NCI-H2196 (cell line): ENCODE data around the gene FXYD2.
A peak's percentile ranks its signal among the peaks of the same experiment; 100 is the strongest.

Experiments
- DNase-seq: peaks from one replicate; lab custom pipeline; 2025; ENCODE audit not compliant: unreplicated experiment; lab: John Stamatoyannopoulos, UW

Gene FXYD2

DNA sequence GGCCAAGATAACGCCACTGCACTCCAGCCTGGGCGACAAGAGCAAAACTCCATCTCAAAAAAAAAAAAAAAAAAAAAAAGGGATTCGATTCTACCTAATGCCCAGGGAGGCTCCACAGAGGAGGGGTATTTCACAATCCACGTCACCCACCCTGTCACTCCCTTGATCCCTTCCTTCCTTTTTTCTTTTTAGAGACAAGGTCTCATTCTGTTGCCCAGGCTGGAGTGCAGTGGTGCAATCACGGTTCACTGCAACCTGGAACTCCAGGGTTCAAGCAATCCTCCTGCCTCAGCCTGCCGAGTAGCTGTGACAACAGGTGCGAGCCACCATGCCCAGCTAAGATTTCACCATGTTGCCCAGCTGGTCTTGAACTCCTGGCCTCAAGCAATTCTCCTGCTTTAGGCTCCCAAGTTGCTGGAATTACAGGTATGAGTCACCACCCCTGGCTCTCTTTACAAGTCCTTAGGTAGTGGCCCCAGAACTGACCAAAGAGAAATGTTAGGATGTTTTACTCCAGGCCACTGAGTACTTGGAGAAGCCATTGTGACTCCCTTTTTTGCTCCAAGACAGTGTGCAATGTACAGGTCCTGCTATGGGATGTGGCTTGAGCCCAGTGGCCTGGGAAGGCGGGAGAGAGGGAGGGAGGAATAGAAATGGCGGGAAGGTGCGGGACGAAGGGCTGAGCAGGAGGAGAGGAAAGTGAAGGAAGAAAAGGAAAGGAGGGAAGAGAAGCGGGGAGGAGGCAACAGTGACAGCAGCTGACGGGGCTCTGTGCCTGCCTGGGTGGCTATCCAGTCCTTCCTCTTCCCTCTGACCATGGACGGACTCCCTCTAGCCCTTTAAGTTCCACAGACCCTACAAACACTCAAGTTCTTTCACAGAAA lies 11.8 kb upstream of the FXYD2 start:
- no peak for DNase-seq

DNA sequence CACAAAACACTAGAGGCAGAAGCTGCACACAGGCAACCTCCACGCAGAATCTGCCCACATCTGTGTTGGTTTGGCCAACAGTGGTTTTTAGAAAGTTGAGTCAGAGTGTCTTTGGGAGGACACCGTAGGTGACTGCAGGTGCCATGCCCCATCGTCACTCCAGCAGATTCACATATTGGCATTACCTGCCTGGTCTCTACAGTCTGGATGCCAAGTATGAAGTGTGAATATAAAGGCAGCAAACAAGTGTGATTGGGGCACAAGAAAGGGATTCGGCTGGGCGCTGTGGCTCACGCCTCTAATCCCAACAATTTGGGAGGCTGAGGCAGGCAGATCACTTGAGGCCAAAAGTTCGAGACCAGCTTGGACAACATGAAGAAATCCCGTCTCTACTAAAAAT lies 11.0 kb upstream of the FXYD2 start:
- no peak for DNase-seq

DNA sequence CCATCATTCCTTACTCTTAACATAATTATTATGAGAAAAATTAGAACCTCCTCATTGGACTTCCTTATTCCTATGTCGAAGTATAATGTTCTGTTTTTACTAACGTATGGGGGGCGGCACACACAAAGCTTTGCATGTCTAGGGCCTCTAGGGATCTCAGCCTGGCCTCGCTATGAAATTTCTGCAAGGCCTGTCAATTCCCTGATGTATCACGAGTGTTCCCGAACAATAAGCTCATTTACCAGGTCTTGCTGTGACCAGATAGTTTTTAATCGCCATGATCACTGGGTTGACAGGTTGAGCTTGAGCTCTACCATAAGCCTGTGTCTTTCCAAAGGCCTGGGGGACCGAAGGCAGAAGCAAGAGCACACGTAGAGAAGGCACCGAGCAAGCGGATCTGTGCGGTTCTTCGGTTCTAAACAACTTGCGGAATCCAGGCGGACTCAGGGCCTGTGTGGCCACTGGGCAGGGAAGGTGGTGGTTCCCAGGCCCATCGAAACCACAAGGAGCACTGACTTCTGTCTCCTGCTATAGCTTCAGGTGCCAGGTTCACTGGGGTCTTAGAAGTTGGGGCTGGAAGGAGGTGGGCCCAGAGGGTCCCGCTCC lies 10.4 kb upstream of the FXYD2 start:
- DNase-seq: no peak

DNA sequence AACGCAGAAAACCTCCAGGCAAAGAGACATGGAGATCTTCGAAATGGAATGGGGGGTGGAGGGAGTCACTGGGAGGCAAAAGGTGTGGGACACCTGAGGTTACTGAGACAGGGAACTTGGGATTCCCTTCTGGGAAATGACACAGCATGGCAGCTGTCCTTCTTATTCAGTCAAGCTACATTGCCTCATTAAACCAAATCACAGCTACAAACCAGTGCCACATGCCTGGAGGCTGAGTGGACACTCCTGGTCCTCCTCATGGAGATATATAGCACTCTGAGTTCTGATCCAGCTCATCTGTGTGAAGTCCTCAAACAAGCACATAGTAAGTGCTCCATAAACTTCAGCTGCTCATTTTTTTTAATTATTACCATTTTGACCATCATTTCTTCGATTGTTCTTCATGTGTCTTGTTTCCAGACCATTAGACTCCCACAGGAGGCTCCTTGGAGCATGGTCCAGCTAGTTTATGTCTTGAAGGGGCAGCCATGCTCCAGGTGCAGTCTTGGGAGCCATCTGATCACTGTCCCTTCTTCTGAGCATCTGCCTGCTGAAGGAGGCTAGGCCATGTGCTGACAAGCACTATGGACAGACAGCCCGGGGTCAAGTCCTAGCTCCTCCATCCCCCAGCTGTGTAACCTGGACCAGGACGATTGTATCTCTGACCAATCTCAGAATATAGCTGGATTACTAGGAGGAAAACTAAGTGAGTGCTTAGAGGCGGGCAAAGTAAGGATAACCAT lies 9.7 kb upstream of the FXYD2 start:
- DNase-seq: no peak

DNA sequence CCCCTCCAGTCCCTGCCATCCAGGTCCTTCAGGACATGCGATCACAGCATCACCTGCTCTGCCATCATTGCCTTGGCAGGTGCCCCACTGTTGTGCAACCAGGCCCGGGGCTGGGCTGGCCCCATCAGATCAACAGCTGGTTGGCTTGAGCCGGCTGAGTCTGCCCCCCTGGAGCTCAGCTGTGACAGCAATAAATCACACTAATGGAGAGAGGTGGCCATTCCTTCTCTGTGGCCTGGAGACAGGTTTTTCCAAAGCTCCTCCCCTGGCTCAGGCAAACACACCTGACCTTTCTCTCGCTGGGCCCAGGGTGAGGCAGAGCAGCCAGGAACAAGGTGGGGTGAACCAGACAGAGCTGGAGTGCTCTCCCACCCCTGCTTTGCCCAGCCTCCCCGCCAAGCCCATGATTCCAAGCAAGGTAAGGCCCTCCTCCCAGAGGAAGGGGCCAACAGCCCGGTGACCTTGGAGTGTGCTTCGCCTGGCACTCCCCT lies 8.9 kb upstream of the FXYD2 start:
- DNase-seq: peak; percentile 97

DNA sequence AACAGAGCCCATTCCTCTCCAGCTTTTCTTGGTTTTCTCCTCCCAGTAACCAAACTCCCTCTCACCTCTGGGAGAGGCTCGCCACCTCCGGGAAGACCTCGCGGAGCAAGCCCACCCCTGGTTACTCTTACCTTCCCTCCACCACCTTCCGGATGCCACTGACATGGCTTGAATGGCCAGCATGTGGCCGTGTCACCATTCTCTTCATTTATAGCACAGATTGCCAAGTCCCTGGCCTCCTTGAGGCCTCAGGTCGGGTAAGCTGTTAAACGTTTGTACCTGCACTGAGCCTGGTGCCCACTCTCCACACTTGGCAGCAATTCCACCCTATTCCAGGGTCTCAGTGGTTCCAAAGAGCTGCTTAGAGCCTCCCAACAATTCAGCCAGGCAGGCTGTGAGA lies 8.0 kb upstream of the FXYD2 start:
- no peak for DNase-seq

DNA sequence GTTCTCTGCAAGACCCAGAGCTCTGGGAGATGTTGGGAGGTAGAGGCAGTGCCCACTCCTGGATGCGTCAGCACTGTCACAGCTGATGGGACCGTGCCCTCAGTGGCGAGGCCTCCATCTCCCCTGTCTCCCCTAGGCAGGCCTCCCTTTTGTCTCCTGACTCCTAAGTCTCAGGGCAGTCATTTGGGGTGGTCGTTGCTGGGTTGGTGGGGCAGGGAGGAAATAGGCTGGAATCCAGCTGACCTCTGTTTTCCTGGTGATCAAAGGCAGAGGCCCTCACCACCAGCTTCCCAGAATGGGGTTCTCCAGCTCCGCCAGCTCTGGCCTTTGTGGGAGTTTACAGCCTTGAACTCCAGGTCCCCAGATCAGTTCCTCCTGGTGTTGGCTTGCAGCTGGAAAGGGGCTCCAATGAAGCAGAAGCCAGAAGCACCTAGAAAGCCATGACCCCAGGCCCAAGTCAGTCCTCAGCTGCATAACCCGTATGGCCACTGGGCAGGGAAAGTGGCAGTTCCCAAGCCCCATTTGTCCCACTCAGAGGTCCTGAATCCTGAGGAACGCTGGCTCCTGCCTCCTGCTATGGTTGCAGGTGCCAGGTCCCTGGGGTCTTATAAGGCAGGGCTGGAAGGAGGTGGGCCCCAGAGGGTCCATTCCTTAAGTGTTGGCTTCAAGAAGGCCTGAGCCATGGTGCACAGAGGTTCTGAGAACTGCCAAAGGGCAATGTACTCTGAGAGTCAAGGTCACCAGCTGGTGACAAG lies 7.3 kb upstream of the FXYD2 start:
- no peak for DNase-seq

DNA sequence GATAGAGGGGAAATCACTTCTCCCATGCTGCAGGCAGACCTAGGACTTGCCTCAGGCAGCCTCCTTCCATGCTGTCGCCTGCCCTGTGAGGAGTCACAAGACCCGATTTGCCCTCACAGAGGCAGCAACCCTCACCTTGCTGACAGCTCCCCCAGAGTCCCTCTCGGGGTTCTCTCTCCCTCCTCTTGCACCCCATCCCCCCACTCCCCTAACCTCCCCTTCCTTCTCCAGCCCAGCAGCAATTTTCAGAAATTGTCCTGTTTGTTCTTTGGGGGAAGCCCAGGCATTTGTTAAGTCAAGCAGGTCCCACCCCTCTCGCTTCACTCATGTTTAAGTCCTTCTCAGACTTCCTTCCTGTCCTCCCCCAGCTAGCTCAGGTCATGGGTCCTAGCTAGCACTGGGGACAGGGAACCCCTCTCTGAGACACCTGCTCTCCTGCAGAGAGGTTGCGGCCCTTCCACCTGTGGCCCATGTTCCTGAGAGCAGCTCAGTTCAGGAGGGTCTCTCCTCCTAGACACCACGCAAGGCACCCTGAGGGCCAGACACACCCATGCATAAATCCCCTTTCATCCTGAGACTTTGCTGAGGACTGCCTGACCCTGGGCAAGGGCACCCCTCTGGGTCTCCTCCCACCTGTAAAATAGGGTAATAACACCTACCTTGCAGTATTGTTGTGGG lies 6.3 kb upstream of the FXYD2 start:
- DNase-seq: no peak

DNA sequence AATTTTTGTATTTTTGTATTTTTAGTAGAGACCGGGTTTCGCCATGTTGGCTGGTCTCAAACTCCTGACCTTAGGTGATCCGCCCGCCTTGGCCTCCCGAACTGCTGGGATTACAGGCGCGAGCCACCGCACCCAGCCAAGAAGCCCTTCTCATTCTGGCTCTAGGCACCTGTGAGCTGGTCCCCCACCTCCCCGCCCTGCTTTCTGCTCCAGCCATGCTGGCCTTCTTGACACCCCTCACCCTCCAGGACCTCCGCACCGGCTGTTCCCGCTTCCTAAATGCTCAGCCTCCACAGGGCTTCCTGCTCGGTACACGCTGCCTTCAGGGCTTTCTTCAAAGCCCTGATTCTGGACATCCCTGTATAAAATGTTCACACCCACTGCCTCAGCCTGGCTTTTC lies 5.5 kb upstream of the FXYD2 start:
- no peak for DNase-seq

DNA sequence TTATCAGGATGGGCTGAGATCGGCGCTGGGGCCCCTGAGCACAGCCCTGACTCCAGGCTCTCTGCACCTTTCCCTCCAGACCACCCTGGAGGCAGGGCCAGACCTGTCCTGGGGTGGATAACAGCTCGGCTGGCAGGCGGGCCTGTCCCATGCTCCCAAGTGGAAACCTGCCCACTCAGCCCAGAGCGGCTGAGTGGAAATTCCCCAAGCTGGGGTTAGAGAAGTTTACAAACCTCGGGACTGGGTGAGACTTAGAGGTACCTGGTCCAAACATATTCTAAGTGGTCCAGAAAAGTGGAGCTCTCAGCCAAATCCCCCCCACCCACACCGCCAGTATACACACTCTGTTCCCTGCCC lies 4.8 kb upstream of the FXYD2 start:
- DNase-seq: no peak

DNA sequence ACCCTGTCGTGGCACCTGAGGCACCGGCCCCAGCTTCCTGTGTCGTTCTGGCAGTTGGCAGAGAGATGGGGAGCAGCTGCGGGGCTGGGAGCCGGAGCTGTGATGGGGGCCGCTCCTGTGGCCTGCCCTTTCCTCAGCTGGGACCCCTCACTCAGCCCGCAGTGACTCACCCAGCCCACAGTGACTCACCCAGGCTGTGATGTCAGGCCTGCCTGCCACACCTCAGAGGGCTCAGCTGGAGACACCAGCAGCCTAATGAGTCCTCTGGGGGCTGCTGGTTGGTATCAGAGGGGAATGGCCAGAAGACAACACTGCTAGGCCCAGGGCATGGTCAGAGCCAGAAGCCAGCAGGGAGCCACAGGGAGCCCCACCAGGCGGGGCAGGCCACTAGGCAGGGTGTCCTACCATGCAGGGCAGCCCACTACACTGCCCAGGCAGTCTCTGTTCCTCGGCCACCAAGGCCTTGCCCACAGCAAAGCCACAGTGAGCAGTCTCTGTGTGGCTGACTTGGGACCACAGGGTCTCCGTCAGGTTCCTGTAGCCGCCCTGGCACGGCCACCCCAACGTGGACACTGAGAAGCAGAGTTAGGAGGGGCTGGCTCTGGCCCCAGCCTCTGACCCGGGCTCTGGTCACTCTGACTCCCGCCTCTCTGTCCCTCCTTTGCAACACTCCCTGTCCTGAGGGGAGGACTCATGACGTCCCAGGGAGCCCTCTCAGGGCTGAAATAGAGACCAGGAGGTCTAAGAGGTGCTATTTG lies 4.2 kb upstream of the FXYD2 start:
- no peak for DNase-seq

DNA sequence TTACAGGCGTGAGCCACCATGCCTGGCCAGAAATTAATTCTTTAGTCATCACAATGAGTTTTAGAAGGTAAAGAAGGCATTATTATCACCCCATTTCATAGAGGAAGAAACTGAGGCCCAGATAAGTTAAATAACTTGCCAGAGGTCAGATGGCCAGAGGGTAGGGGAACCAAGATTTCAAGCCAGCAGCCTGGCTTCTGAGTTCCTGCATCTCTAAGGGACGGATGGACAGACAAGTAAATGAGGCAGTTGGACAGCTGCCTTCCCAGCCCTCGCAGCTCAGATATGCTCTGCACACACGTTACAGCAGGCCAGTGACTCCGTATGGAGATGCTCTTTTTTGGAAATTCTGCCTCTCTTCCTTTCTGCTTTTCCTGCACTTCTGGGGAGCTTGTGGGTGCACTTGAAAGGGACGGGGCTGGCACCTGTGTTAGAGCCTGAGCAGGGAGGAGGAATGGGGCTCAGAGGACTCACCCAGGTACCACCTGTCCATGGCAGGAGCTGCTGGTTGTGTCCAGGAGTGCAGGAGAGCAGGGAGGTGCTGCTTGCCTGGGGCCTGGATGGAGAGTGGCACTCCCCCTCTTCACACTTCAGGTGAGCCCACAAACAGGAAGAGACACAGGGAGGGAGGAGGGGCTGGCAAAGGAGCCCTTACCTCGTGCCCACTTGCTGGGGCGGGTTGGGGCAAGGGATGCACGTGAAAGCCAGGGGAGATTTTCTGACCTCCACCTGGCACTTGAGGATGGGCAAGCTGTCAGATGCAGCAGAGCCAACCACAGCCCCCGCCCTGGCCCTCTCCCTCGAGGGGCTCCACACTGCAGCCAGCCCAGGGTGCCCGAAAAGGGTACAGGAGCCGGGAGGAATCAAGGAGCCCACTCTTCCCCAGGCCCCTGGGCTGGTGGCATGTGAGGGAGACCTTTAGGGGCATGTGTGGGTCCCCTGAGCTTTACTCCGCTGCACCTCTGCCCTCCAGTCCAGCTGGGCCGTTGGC lies 3.3 kb upstream of the FXYD2 start:
- DNase-seq: peak; percentile 41

DNA sequence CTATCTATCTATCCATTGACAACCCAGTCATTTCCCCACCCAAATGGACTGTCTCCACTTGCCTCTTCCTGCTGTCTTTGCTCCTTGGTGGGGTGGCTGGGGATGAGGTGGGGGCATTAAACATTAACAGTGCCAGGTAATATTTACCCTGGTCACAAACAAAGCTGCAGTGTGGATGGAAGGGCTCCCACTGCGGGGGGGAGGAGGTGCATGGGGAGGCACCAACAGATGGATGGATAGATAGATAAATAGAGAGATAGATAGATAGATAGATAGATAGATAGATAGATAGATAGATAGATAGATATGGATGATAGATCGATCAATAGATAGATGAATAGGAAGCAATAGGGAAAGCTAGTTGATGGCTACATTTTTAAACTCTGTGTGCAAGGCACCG lies 2.3 kb upstream of the FXYD2 start:
- DNase-seq: no peak

DNA sequence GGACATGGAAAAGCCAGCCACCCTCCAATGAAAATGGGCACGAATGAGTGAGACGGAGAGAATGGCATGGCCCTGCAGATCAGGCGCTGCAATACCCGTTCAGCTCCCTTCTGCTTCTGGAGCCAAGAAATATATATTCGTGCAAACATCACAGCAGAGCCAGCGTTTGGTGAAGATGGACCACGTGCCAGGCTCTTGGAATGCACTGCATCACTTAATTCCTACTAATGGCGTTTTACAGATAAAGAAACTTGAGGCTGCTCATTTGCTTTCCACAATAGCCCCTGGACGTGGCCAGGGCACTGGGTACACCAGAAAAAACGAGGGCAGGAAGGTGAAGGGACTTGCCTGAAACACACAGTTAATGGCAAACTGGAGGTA lies 1.6 kb upstream of the FXYD2 start:
- no peak for DNase-seq

DNA sequence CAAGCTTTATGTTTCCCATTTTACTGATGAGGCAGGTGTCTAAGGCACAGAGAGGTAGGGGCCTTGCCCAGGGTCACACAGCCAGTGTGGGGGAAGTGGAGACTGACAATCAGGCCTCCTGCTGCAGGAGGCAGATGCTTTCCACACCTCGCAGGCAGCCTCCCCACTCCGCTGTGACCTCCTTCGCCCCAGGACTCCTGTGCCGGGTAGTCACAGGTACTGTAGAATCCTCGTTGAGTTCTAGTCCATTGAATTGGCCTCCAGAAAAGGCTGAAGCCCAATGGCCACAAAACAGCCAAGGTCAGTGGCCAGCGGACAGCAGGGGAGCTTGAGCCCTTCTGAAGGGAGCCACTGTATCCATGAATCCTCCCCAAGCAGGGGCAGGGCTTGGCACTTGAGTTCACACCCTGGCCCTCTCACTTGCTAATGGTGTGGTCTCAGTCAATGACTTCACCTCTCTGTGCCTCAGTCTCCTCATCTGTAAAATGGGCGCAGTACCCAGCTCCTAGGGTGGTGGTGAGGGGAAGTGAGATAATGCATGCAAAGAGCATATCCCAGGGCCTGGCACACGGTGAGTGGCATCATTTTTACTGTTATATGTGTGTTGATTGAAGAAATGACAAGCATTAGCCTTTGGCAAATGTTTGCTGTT lies 1.1 kb upstream of the FXYD2 start:
- DNase-seq: no peak

DNA sequence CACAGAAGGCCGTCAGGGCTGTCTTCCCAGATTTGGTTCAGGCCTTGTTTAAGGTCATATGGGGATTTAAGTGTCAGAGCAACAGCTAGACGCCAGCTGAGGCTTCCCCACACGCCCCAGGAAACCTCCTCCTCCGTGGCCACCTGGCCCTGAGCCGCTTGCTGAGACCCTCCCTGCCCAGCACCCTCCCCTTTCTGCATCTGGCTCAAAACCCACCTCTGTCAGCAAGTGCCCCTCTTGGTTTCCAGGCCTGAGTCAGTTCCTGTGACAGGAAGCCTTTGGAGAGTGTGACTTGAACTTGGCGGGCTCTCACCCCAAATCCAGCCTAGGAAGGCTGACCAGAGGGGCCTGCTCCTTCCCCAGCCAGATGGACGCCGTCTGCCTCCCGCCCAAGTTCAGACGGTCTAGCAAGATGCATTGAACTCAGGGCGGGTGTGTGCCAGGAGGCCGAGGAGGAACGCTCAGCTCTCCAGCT lies 561 bp downstream of the FXYD2 start:
- DNase-seq: no peak

DNA sequence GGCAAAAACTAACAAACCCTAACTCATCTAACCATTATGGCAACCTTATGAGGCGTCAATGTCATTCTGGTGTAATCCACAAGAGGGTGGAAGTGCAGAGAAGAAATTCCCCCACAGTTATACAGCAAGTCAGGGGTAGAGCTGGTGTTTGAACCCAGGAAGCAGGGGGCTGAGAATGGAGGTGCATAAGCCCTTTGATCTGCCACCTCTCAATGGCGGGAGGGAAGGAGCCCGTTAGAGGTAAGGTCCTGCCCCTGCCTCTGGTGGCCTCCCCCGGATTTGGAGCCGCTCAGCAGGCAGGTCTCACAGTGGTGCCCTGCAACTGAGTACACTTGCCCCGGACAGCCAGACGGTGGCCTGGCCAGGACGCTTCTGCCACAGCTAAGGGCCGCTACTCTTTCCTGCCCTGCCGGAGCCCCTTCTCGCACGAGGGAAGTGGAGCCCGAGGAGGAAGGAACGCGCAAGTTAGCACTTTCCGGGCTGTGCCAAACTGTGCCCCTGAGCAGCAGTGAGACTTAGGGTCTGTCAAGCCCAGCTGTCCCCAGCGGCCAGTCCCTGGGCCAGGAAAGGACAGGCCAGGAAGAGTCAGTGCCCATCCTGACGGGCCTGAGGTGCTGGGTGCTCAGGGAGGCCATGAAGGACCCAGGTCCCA lies 1.1 kb downstream of the FXYD2 start:
- no peak for DNase-seq
